GM12878 (cell line): ENCODE measurements around the gene SYNDIG1. TPM values are rescaled to one million over a fixed set of nuclear protein-coding genes. Genes with fewer than 3 reads are reported as not detected.

ENCODE experiments used
- ATAC-seq: fragments of 200-7000 bp; cut with Tn5 transposase; 3 replicates; pipeline ENCODE4 v1.9.1; 2020; ENCODE audit warnings: mild to moderate bottlenecking, moderate library complexity
- BruUV-seq: library from RNA; stranded (reverse); fragments of 400-500 nt; replicated peaks from 2 replicates; lab custom pipeline; 2021; lab: Mats Ljungman, UMichigan
- CTCF ChIA-PET: fragments of 300-600 bp; sonication (Branson Sonifier 250); formaldehyde crosslinking; extraction: SDS; loops from one replicate; lab custom pipeline; 2021; ENCODE audit warnings: inconsistent platforms; lab: Yijun Ruan, JAX
- POLR2A ChIA-PET: fragments of 350-600 bp; formaldehyde crosslinking; extraction: SDS; loops from one replicate; lab custom pipeline; 2021; ENCODE audit warnings: inconsistent platforms; lab: Charles Lee
- RAD21 ChIA-PET: fragments of 300-600 bp; sonication (Branson Sonifier 250); formaldehyde crosslinking; loops from one replicate; lab custom pipeline; 2023; ENCODE audit warnings: antibody characterized with exemption; ENCODE audit not compliant: unreplicated experiment; lab: Charles Lee
- SMC1A ChIA-PET: fragments of 300-600 bp; sonication (Branson Sonifier 250); formaldehyde crosslinking; loops from one replicate; lab custom pipeline; 2023; ENCODE audit not compliant: unreplicated experiment, uncharacterized antibody; lab: Charles Lee
- DNase-seq: peaks from one replicate; pipeline ENCODE4 v3.0.0-alpha.2; 2011; ENCODE audit warnings: low read depth, low spot score
- FAIRE-seq: peaks from 3 replicates; lab custom pipeline; 2011; peaks lifted over from hg19 to GRCh38; lab: Jason Lieb, UNC
- H2AFZ ChIP-seq: 2 replicates; pipeline ENCODE4 v1.6.0; 2011; ENCODE audit warnings: low read depth, low read length, control low read depth; ENCODE audit not compliant: control insufficient read depth
- H3K27ac ChIP-seq: 2 replicates; pipeline ENCODE4 v1.5.1; 2011; ENCODE audit warnings: control low read depth; ENCODE audit not compliant: control insufficient read depth, insufficient read depth
- H3K27me3 ChIP-seq, 2 experiments: replicated peaks in 1 of 2; 2 replicates each; pipeline versions ENCODE4 v1.6.0 to v1.6.1; 2011; ENCODE audit warnings: low read length in 1 of 2; ENCODE audit not compliant: control insufficient read depth in 2 of 2, insufficient read depth in 2 of 2
- H3K36me3 ChIP-seq, 2 experiments: 2 replicates each; pipeline ENCODE4 v1.5.1; 2011; ENCODE audit warnings: low read length in 1 of 2; ENCODE audit not compliant: control insufficient read depth in 2 of 2, insufficient read depth in 2 of 2
- H3K4me1 ChIP-seq: 2 replicates; pipeline ENCODE4 v1.6.1; 2011; ENCODE audit warnings: mild to moderate bottlenecking, low read length, moderate library complexity, mixed read lengths; ENCODE audit not compliant: control insufficient read depth, insufficient read depth
- H3K4me2 ChIP-seq: 2 replicates; pipeline ENCODE4 v1.6.0; 2011; ENCODE audit warnings: control low read depth; ENCODE audit not compliant: control insufficient read depth, insufficient read depth
- H3K4me3 ChIP-seq: fragments of 200-600 bp; sonication (generic); 2 replicates; pipeline ENCODE4 v1.5.1; 2016
- H3K79me2 ChIP-seq: 2 replicates; pipeline ENCODE4 v1.6.0; 2011; ENCODE audit warnings: low read length; ENCODE audit not compliant: control insufficient read depth, insufficient read depth
- H3K9ac ChIP-seq: 2 replicates; pipeline ENCODE4 v1.8.0; 2011; ENCODE audit warnings: low read length, control low read depth, mixed read lengths; ENCODE audit not compliant: control insufficient read depth, insufficient read depth
- H3K9me3 ChIP-seq: replicated peaks from 3 replicates; pipeline ENCODE4 v1.5.1; 2011; ENCODE audit warnings: mild to moderate bottlenecking, low read length; ENCODE audit not compliant: control insufficient read depth, insufficient read depth
- H4K20me1 ChIP-seq: 2 replicates; pipeline ENCODE4 v1.6.0; 2011; ENCODE audit not compliant: control insufficient read depth, insufficient read depth
- BACH1 ChIP-seq: fragments of 450-650 bp; IDR thresholded peaks from 2 replicates; pipeline ENCODE4 v1.6.1; 2017; ENCODE audit warnings: mild to moderate bottlenecking, borderline replicate concordance
- BCL11A ChIP-seq: IDR thresholded peaks from 2 replicates; pipeline ENCODE4 v1.6.1; 2011; ENCODE audit warnings: low read depth, low read length
- CHD4 ChIP-seq: fragments of 200-600 bp; sonication (generic); IDR thresholded peaks from 2 replicates; pipeline ENCODE4 v1.6.1; 2016; ENCODE audit warnings: mild to moderate bottlenecking
- EGR1 ChIP-seq, 2 experiments: IDR thresholded peaks; 1 replicate in 1 of 2; 2 replicates in 1 of 2; pipeline ENCODE4 v1.6.1; 2011 to 2012; ENCODE audit warnings: low read depth in 2 of 2, low read length in 2 of 2, borderline replicate concordance in 1 of 2, mild to moderate bottlenecking in 1 of 2, moderate library complexity in 1 of 2
- HDGF ChIP-seq: fragments of 450-650 bp; IDR thresholded peaks from 2 replicates; pipeline ENCODE4 v1.6.1; 2016; ENCODE audit warnings: antibody characterized with exemption
- PAX8 ChIP-seq: fragments of 450-650 bp; IDR thresholded peaks from 2 replicates; pipeline ENCODE4 v1.6.1; 2017; ENCODE audit warnings: mild to moderate bottlenecking, moderate library complexity
- RAD51 ChIP-seq: fragments of 450-650 bp; IDR thresholded peaks from 2 replicates; pipeline ENCODE4 v1.6.1; 2016; ENCODE audit warnings: moderate library complexity, mild to moderate bottlenecking, inconsistent platforms
- SREBF1 ChIP-seq: IDR thresholded peaks from 2 replicates; pipeline ENCODE4 v1.6.1; 2012; ENCODE audit warnings: mild to moderate bottlenecking, low read length
- SUPT20H ChIP-seq: IDR thresholded peaks from 2 replicates; pipeline ENCODE4 v1.6.1; 2011; ENCODE audit warnings: low read depth, mild to moderate bottlenecking, low read length, moderate library complexity, borderline replicate concordance; ENCODE audit not compliant: control insufficient read depth
- YBX1 ChIP-seq: fragments of 450-650 bp; IDR thresholded peaks from 2 replicates; pipeline ENCODE4 v1.6.1; 2016; ENCODE audit warnings: antibody characterized with exemption
- ZNF274 ChIP-seq: IDR thresholded peaks from one replicate; pipeline ENCODE4 v1.8.0; 2011; ENCODE audit not compliant: insufficient read length, insufficient read depth
- ZNF622 ChIP-seq: fragments of 450-650 bp; IDR thresholded peaks from 2 replicates; pipeline ENCODE4 v1.6.1; 2017; ENCODE audit warnings: mild to moderate bottlenecking, inconsistent platforms
- WGBS: methylation state at CpG from one replicate; pipeline ENCODE4 v1.1.6; 2016; ENCODE audit warnings: low lambda C conversion rate; ENCODE audit not compliant: insufficient replicate concordance, insufficient coverage; ENCODE audit errors: missing lambda C conversion rate; 5-methylcytosine and 5-hydroxymethylcytosine counted together
- in situ Hi-C: fragments of 300-500 bp; cut with MboI; formaldehyde crosslinking; loops from 9 replicates; pipeline ENCODE4 v1.14.3; 2018; ENCODE audit warnings: mixed read lengths
- intact Hi-C: fragments of 100-400 bp; cut with micrococcal nuclease; formaldehyde crosslinking; loops from one replicate; pipeline ENCODE4 v1.14.2; 2022; ENCODE audit not compliant: unreplicated experiment
- polyA plus RNA-seq, 11 experiments: library from polyadenylated mRNA; depleted of rRNA in 4 of 11; unstranded in 6 of 11; stranded (reverse) in 5 of 11; fragments of >200 nt; fragmentation: Nextera tagmentation in 4 of 11; fragmentation: Illumina TruSeq in 1 of 11; extraction: Ambion mirVana in 4 of 11; extraction: Trizol in 1 of 11; gene quantifications; 1 replicate in 1 of 11; 2 replicates in 10 of 11; pipeline versions ENCODE4 v1.2.1 to v1.2.3, GENCODE V29; 2011 to 2016; ENCODE audit warnings: inconsistent platforms in 2 of 11, missing spikeins in 2 of 11, low read depth in 1 of 11
- total RNA-seq, 4 experiments: library from RNA; depleted of rRNA in 3 of 4; stranded (reverse); fragments of >200 nt in 3 of 4; fragmentation: Illumina TruSeq in 1 of 4; extraction: Trizol in 1 of 4; gene quantifications; 2 replicates each; pipeline versions ENCODE4 v1.2.1 to v1.2.3, GENCODE V29; 2013 to 2021
- TF ChIP-seq, protein P1 (sequence below): fragments of 450-650 bp; IDR thresholded peaks from 2 replicates; pipeline ENCODE4 v1.6.1; 2016; ENCODE audit warnings: mild to moderate bottlenecking
- TF ChIP-seq, protein P2 (sequence below): fragments of 450-650 bp; IDR thresholded peaks from 2 replicates; pipeline ENCODE4 v1.6.1; 2017; ENCODE audit warnings: mild to moderate bottlenecking, moderate library complexity

SYNDIG1 gene
- total and polyA plus RNA-seq, 10 of the 15 experiments (the other 5 are each of a cell fraction or from before 2014, with no cell fraction given), result not detected

DNA sequence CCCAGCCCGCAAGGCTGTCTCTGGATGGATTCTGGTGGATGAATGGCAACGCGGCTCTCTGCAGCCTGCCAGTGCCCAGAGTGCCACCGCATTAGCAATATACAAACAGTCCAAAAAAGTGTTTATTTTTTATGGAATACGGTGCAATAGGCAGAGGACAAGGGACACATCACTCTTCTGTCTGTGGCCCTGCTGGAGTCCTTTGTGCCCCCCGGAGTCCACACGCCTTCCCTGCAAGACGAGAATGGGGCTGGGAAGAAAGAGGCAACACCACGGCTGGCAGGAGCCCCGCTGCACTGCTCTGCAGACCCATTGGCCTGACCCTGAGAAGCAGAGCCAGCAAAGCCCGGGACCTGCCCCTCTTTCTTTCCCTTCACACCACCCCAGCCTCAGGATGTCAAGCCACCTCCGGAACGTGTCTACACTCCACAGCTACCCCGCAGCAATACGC is 196.3 kb downstream of the SYNDIG1 start:
- CTCF ChIA-PET, result no interaction called here
- in situ Hi-C loops (no loop called here), intact Hi-C loops (no loop called here)
- no peaks in the 10 kb centered on the region for H3K4me1 ChIP-seq
- ATAC-seq (no peak), FAIRE-seq (no peak), DNase-seq (no peak)
- RAD21 ChIA-PET, result no interaction called here
- no peak overlapping the region for H2AFZ ChIP-seq
- H3K27ac ChIP-seq, result no peak overlapping the region
- SMC1A ChIA-PET, result no interaction called here
- no peak overlapping the region for H3K9ac ChIP-seq
- BruUV-seq, result no TSS peak
- H3K27me3 ChIP-seq, result no peaks in the 10 kb centered on the region; a peak in 2 of 4 replicates
- no peaks in the 10 kb centered on the region for H4K20me1 ChIP-seq
- POLR2A ChIA-PET, result no interaction called here
- no peak overlapping the region for H3K4me3 ChIP-seq
- no peaks in the 10 kb centered on the region for H3K9me3 ChIP-seq
- H3K79me2 ChIP-seq, result no peaks in the 10 kb centered on the region
- no peak for TF ChIP-seq HDGF
- no peaks in the 10 kb centered on the region for H3K36me3 ChIP-seq
- H3K4me2 ChIP-seq, result no peak overlapping the region
- WGBS, result 52% methylated on average over 15 of the region's 15 CpGs

DNA sequence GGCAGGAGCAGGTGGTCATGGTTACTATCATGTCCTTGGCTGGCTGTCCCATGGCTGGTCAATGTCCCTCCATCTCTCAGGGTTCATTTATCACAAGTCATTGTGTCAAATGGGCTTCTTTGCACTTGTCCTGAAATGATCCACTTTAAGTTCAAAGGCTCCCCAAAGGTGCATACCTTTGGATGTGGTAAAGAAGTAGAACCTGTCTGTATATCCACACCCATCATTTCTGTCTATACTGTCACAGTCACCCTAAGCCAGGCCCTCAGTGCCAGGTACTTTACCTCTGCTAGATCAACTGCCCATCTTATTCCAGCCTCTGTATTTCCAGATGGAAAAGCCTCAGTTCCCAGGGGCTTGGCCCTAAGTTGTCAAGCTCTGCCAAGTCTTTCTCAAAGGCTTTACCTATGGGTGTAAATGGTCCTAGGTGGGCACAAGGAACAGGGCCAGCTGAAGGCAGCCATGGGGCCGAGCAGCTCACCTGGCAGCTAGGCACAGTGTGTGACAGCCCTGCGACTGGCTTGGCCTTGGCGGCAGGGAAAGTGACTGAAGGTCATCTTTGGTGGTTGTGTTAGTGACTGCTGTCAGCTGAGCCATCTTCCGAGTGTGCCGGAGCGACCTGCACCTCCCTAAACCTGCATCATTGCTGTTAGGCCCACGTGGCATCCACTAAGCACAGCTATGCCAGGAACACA is 198.4 kb downstream of the SYNDIG1 start:
- H3K27me3 ChIP-seq, result peaks cover 0 to 2% of the 10 kb centered on the region in 2 experiments; a peak in 2 of 4 replicates
- no peak overlapping the region for H3K4me2 ChIP-seq
- no peaks in the 10 kb centered on the region for H3K36me3 ChIP-seq
- RAD21 ChIA-PET, result no interaction called here
- H3K27ac ChIP-seq, result no peak overlapping the region
- intact Hi-C loops (no loop called here), in situ Hi-C loops (no loop called here)
- SMC1A ChIA-PET, result no interaction called here
- CTCF ChIA-PET, result no interaction called here
- no peak for DNase-seq
- no peaks in the 10 kb centered on the region for H4K20me1 ChIP-seq
- H2AFZ ChIP-seq, result no peak overlapping the region
- WGBS, result 22% methylated on average over 7 of the region's 7 CpGs
- H3K4me1 ChIP-seq, result no peaks in the 10 kb centered on the region
- no peak for FAIRE-seq
- no peaks in the 10 kb centered on the region for H3K79me2 ChIP-seq
- POLR2A ChIA-PET, result no interaction called here
- ATAC-seq, result no peak
- BruUV-seq, result no TSS peak
- H3K4me3 ChIP-seq, result no peak overlapping the region
- no peak overlapping the region for H3K9ac ChIP-seq
- no peaks in the 10 kb centered on the region for H3K9me3 ChIP-seq
- TF ChIP-seq CHD4, result no peak
- no peak for TF ChIP-seq SREBF1
- TF ChIP-seq ZNF622, result no peak
- TF ChIP-seq BACH1, result no peak
- TF ChIP-seq YBX1, result no peak
- no peak for TF ChIP-seq EGR1 (IDR thresholded peaks at IDR 0.05; ENCODE audit: borderline replicate concordance in 1 of 2, low read depth in 2 of 2, low read length in 2 of 2)
- TF ChIP-seq BCL11A, result no peak
- TF ChIP-seq, protein P1, sequence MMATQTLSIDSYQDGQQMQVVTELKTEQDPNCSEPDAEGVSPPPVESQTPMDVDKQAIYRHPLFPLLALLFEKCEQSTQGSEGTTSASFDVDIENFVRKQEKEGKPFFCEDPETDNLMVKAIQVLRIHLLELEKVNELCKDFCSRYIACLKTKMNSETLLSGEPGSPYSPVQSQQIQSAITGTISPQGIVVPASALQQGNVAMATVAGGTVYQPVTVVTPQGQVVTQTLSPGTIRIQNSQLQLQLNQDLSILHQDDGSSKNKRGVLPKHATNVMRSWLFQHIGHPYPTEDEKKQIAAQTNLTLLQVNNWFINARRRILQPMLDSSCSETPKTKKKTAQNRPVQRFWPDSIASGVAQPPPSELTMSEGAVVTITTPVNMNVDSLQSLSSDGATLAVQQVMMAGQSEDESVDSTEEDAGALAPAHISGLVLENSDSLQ, result no peak
- no peak for TF ChIP-seq RAD51
- TF ChIP-seq ZNF274, result no peak
- no peak for TF ChIP-seq SUPT20H
- no peak for TF ChIP-seq HDGF
- no peak for TF ChIP-seq PAX8
- TF ChIP-seq, protein P2, sequence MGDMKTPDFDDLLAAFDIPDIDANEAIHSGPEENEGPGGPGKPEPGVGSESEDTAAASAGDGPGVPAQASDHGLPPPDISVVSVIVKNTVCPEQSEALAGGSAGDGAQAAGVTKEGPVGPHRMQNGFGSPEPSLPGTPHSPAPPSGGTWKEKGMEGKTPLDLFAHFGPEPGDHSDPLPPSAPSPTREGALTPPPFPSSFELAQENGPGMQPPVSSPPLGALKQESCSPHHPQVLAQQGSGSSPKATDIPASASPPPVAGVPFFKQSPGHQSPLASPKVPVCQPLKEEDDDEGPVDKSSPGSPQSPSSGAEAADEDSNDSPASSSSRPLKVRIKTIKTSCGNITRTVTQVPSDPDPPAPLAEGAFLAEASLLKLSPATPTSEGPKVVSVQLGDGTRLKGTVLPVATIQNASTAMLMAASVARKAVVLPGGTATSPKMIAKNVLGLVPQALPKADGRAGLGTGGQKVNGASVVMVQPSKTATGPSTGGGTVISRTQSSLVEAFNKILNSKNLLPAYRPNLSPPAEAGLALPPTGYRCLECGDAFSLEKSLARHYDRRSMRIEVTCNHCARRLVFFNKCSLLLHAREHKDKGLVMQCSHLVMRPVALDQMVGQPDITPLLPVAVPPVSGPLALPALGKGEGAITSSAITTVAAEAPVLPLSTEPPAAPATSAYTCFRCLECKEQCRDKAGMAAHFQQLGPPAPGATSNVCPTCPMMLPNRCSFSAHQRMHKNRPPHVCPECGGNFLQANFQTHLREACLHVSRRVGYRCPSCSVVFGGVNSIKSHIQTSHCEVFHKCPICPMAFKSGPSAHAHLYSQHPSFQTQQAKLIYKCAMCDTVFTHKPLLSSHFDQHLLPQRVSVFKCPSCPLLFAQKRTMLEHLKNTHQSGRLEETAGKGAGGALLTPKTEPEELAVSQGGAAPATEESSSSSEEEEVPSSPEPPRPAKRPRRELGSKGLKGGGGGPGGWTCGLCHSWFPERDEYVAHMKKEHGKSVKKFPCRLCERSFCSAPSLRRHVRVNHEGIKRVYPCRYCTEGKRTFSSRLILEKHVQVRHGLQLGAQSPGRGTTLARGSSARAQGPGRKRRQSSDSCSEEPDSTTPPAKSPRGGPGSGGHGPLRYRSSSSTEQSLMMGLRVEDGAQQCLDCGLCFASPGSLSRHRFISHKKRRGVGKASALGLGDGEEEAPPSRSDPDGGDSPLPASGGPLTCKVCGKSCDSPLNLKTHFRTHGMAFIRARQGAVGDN, result no peak
